Suprapubic skin (tissue), 4 donors: ENCODE data around the gene HGF.

ENCODE experiments used
- CTCF ChIP-seq, 2 donors: fragments of 200-600 bp in 1 of 2; fragments of 450-650 bp in 1 of 2; sonication (generic) in 1 of 2; IDR thresholded peaks; one replicate each; pipeline ENCODE4 v1.5.1; 2016 to 2019; ENCODE audit warnings: antibody characterized with exemption in 2 of 2, mild to moderate bottlenecking in 1 of 2, moderate library complexity in 1 of 2
- EP300 ChIP-seq: sonication (generic); formaldehyde crosslinking; IDR thresholded peaks from one replicate; pipeline ENCODE4 v1.6.1; 2017; ENCODE audit warnings: antibody characterized with exemption
- POLR2A ChIP-seq, 2 donors: fragments of 450-650 bp; IDR thresholded peaks; one replicate each; pipeline ENCODE4 v1.6.1; 2017; ENCODE audit warnings: antibody characterized with exemption in 2 of 2, mild to moderate bottlenecking in 2 of 2, moderate library complexity in 2 of 2
- POLR2AphosphoS5 ChIP-seq, 3 donors: sonication (generic); formaldehyde crosslinking; IDR thresholded peaks; one replicate each; pipeline ENCODE4 v1.6.1; 2017; ENCODE audit warnings: antibody characterized with exemption in 3 of 3

DNA sequence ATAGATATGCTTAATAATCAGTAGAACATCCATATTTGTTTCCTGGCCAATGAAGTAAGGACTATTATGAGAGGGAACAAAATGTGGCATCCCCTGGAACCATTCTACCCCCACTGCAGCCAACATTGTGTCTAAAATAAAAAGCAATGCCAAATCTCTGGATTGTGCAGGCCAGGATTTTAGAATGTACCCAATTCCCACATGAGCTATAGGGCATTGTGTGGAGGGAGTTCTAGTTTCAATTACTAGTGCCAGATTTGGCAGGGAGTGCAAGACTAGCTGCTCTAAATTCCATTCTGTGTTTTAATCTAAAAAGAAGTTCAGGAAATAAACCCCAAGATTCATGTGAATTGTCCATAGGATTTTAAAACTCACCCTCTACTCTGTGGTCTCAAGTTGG, 112.3 kb downstream of the HGF start:
- no peak for TF ChIP-seq CTCF (IDR thresholded peaks at IDR 0.05)
- TF ChIP-seq POLR2AphosphoS5 (IDR thresholded peaks at IDR 0.05) = no peak
- TF ChIP-seq POLR2A (IDR thresholded peaks at IDR 0.05) = no peak
- TF ChIP-seq EP300 = no peak
